ENCODE results near the gene EFCAB14.

GRCh38 chr1:46687093-46687659, 31.7 kb downstream of the EFCAB14 start:
- no peak for TF ChIP-seq CTCF (IDR thresholded peaks at IDR 0.05)
- TF ChIP-seq POLR2A (IDR thresholded peaks at IDR 0.05), result no peak
